Measurements from ENCODE around the gene DCAF15.
"Not testable (repeated sequence)": the region's sequence is repeated elsewhere in the genome, so short reads cannot be mapped to it uniquely, and the experiment has no call there.

DCAF15 gene

GRCh38 chr19:13960863-13961784 is 8.8 kb downstream of the DCAF15 start:
- no peak for DNase-seq

DNA sequence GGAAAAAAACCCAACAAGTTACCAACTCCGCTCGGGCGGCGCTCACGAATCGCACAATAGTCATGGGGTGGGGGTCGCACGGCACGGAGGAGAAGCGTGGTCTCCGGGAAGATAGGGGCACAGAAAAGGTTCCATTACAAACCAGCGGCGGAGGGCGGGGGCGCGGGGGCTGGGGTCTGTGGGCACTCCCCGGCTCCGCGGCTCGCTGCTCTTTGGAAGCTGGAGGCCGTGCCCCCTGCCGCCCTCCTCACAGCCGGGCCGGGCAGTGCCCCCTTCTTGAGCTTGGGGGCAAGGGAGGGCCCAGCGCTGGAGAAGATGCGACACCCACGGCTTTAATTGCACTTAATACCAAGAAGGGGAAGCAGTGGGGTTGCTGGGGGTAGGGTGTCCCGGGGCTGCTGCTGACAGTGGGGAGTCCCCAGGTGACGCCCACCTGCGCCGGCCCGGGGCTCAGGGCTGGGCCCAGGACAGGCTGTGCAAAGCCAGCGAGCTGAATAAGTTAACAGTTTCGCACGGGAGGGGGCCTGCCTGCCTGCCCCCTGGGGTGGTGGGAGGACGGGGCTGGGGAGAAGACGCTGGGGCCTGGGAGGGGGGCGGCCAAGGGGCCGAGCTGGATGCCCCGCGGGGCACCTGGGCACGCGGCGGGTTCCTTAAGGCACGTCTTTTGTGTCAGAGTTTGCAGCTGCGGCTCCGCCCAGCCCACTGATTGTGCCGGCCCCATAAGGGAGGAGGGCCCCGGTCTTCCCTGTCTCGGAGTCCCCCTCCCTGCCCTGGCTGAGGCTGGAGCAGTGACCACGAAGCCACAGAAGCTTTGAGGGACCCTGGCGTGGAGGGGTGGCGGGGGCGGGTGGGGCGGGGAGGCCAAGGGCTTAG is 9.8 kb downstream of the DCAF15 start:
- no peak for DNase-seq

- DNase-seq = no peak
Measured at GRCh38 chr19:13962699-13963602, 10.6 kb downstream of the DCAF15 start.

- no peak for DNase-seq
Measured at GRCh38 chr19:13963603-13964105, 11.3 kb downstream of the DCAF15 start.

DNA sequence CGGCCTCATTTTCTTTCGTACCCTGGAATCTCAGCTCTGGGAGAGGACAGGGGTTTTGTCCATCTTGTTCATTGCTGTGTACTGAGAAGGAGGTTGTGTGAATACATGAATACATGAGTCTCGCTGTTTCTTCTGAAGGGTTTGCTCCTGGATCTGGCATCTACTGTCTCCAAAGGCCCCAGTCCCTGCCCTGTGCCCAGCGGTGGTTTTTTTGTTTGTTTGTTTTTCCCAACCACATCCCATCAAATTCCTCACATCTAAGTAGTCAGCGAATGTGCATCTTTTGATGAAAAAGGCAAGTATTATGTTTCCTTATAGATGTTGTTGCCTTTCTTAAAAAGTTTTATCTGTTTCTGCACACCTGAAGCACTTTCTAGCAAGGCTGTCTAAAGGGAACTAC is 12.5 kb downstream of the DCAF15 start:
- DNase-seq = no peak

- no peak for DNase-seq
Measured at GRCh38 chr19:13965377-13965896, 13.1 kb downstream of the DCAF15 start.

- no peak for DNase-seq
Measured at GRCh38 chr19:13965926-13966683, 13.8 kb downstream of the DCAF15 start.

GRCh38 chr19:13966684-13967128 is 14.4 kb downstream of the DCAF15 start:
- no peak for DNase-seq

DNA sequence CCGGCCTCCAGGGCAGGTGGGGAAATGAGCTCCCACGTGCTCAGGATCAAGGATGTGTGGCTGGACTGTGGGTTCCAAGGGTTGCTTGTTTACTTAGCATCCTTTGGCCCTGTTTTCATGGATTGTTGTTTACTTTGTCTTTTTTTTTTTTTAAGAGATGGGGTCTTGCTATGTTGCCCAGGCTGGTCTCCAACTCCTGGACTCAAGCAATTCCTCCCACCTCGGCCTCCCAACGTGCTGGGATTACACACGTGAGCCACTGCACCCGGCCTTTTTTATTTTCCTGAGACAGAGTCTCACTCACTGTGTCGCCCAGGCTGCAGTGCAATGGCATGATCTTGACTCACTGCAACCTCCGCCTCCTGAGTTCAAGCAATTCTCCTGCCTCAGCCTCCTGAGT is 14.9 kb downstream of the DCAF15 start:
- DNase-seq = not testable (repeated sequence)

DNA sequence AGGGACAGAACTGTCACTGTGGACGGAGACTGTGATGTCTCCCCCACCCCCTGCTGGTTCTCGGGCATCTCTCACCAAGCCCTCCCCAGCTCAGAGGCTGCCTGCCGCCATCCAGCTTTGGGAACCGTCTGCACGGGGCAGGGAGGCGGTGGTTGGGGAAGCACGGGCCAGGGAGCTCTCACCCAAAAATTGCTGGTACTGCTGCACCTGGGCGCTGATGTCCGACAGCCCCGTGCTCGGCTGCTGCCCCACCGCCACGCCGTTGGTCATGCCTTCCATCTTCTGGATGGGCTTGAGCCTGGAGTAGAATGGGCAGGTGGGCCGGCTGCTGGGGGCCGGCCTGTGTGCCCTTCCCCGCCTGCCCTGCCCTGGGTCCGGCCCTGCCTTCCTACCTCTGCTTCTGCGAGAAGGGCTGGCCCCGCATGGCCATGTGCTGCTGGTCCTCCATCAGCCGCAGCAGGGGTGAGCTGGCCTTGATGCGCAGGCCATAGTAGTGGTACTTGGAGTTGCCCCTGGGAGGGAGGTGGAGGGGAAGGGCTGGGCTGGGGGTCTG is 16.1 kb downstream of the DCAF15 start:
- no peak for DNase-seq

DNA sequence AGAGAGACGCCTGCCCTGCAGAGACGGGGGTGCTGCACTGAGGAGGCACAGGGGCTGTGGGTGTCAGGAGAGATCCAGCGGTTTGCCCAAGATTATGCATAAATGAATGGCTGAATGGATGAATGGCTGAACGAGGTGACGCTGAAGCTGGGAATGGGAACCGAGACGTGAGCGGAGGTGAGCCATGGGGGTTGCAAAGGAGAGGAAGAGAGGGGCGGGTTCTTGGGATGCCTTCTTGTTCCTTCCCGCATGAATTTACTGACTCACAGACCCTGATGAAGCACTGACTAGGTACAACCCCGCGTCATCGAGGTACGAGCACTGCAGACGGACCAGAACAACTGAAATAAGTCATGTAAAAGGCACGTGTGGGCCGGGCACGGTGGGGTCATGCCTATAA is 16.7 kb downstream of the DCAF15 start:
- no peak for DNase-seq

GRCh38 chr19:13969897-13970296 is 17.6 kb downstream of the DCAF15 start:
- DNase-seq = no peak

- not testable (repeated sequence) for DNase-seq
Measured at GRCh38 chr19:13971868-13972267, 19.6 kb downstream of the DCAF15 start.

GRCh38 chr19:13972368-13973155 is 20.3 kb downstream of the DCAF15 start:
- no peak for DNase-seq

- DNase-seq = not testable (repeated sequence)
Measured at GRCh38 chr19:13973479-13973878, 21.2 kb downstream of the DCAF15 start.

DNA sequence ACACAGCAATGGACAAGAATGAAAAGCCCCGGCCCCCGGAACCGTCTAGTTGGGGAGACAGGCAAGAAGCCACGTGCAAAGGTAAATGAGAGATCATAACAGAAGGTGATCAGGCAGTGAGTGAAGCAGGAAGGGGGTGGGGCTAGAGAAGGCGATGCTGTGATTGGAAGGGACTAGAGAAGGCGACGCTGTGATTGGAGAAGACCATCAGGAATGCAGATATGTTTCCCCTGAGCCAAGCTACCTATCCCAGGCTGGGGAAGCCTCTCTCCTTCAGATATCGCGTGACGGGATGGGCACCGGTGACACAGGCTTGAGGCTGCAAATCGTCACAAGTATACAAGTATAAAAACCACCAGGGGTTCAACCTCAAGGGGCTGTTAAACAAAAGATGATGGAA is 21.8 kb downstream of the DCAF15 start:
- DNase-seq = peak; percentile 50

DNA sequence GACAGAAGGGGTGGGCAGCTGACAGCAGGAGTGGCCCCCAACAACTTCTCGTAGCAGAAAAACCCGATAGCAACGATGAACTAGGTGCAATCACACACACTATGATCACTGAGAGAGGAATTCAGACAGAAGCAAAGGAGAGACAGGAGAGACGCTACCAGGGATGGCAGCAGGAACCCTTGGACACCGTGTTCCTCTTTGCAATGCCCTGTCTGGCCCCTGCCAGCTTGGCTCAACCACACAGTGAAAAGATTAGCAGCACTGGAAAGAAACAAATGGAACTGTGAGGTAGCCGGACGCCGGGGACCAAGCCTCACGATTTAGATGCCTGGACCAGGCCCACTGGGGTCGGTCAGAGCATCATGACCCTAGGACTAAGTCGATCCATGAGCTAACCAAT is 23.6 kb downstream of the DCAF15 start:
- DNase-seq = no peak

- DNase-seq = no peak
Measured at GRCh38 chr19:13976446-13976845, 24.1 kb downstream of the DCAF15 start.

DNA sequence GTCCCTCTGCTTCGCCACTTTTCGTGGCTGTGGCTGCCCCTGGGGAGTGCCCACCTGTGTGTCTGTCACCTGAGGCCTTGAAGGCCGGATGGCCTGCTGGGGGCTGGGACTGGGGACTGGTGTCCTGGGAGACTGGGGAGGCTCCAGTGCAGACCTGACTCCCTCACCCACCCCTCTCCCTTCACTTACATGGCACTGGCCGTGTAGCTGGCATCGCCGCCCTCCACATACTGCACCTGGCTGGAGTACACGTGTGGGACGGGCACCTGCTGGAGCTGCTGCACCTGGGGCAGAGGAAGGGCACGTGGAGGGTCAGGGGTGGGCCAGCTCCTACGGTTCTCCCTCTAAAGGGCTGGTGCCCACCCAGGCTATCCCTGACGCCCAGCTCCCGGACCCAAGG is 25.5 kb downstream of the DCAF15 start:
- no peak for DNase-seq
